HepG2 (cell line): ENCODE results near the gene ZSCAN31. TPM values are rescaled to one million over a fixed set of nuclear protein-coding genes. Genes with fewer than 3 reads are reported as not detected.

ENCODE experiments used
- CBX5 ChIP-seq: sonication (generic); formaldehyde crosslinking; IDR thresholded peaks from 2 replicates; pipeline ENCODE4 v1.4.0; 2020; ENCODE audit warnings: missing genetic modification reagents, borderline replicate concordance
- EHMT2 ChIP-seq: fragments of 200-600 bp; sonication (generic); IDR thresholded peaks from 2 replicates; pipeline ENCODE4 v1.7.0; 2017; ENCODE audit warnings: antibody characterized with exemption, low read depth, low read length, borderline replicate concordance
- ESRRA ChIP-seq: sonication (generic); formaldehyde crosslinking; IDR thresholded peaks from 2 replicates; pipeline ENCODE4 v1.5.1; 2020; ENCODE audit warnings: mild to moderate bottlenecking, low read depth, missing genetic modification reagents
- FLYWCH1 ChIP-seq: sonication (generic); formaldehyde crosslinking; IDR thresholded peaks from 2 replicates; pipeline ENCODE4 v1.8.1; 2023; ENCODE audit warnings: mild to moderate bottlenecking, missing genetic modification reagents
- HOXA7 ChIP-seq: sonication (generic); formaldehyde crosslinking; IDR thresholded peaks from 2 replicates; pipeline ENCODE4 v1.8.1; 2022; ENCODE audit warnings: mild to moderate bottlenecking, missing genetic modification reagents, moderate library complexity
- KLF16 ChIP-seq, 2 experiments: sonication (generic) in 1 of 2; formaldehyde crosslinking in 1 of 2; IDR thresholded peaks; 2 replicates each; pipeline versions ENCODE4 v1.6.1 to v1.8.0; 2016 to 2023; ENCODE audit warnings: missing genetic modification reagents in 2 of 2, missing compliant biosample characterization in 1 of 2
- MAFF ChIP-seq: IDR thresholded peaks from 2 replicates; pipeline ENCODE4 v1.6.1; 2011; ENCODE audit warnings: low read depth, low read length, improper control_type of control experiment
- NCOA1 ChIP-seq: sonication (generic); formaldehyde crosslinking; IDR thresholded peaks from 2 replicates; pipeline ENCODE4 v1.9.0; 2021; ENCODE audit warnings: missing genetic modification reagents
- PBX3 ChIP-seq: sonication (generic); formaldehyde crosslinking; IDR thresholded peaks from 2 replicates; pipeline ENCODE4 v1.8.1; 2023; ENCODE audit warnings: missing genetic modification reagents, inconsistent platforms, borderline replicate concordance
- PRDM15 ChIP-seq: sonication (generic); formaldehyde crosslinking; IDR thresholded peaks from 2 replicates; pipeline ENCODE4 v1.4.0; 2020; ENCODE audit warnings: missing genetic modification reagents
- SALL2 ChIP-seq: sonication (generic); formaldehyde crosslinking; IDR thresholded peaks from 2 replicates; pipeline ENCODE4 v1.8.1; 2023; ENCODE audit warnings: mild to moderate bottlenecking, missing genetic modification reagents, inconsistent platforms
- ZNF235 ChIP-seq: sonication (generic); formaldehyde crosslinking; IDR thresholded peaks from 2 replicates; pipeline ENCODE4 v1.8.1; 2023; ENCODE audit warnings: mild to moderate bottlenecking, missing genetic modification reagents, borderline replicate concordance
- ZNF30 ChIP-seq: sonication (generic); formaldehyde crosslinking; IDR thresholded peaks from 2 replicates; pipeline ENCODE4 v1.5.0; 2020; ENCODE audit warnings: mild to moderate bottlenecking, missing genetic modification reagents
- ZNF576 ChIP-seq: sonication (generic); formaldehyde crosslinking; IDR thresholded peaks from 2 replicates; pipeline ENCODE4 v1.4.0; 2020; ENCODE audit warnings: mild to moderate bottlenecking, missing genetic modification reagents
- ZNF616 ChIP-seq: sonication (generic); formaldehyde crosslinking; IDR thresholded peaks from 2 replicates; pipeline ENCODE4 v1.5.0; 2020; ENCODE audit warnings: low read depth, mild to moderate bottlenecking, missing genetic modification reagents
- ZNF75D ChIP-seq: sonication (generic); formaldehyde crosslinking; IDR thresholded peaks from 2 replicates; pipeline ENCODE4 v1.8.1; 2023; ENCODE audit warnings: missing genetic modification reagents, mild to moderate bottlenecking, borderline replicate concordance
- polyA plus RNA-seq, 8 experiments: library from polyadenylated mRNA; depleted of rRNA in 3 of 8; stranded (reverse) in 7 of 8; unstranded in 1 of 8; fragments of >200 nt; fragmentation: Illumina TruSeq in 4 of 8; extraction: Trizol in 4 of 8; gene quantifications; 2 replicates each; pipeline versions ENCODE4 v1.2.1 to v1.2.3, GENCODE V29; 2011 to 2016; ENCODE audit warnings: low read depth in 4 of 8, missing spikeins in 1 of 8, mixed read lengths in 1 of 8; ENCODE audit not compliant: insufficient read depth in 1 of 8
- total RNA-seq, 5 experiments: library from RNA; depleted of rRNA; stranded (reverse); fragments of >200 nt; fragmentation: Illumina TruSeq; extraction: Trizol; gene quantifications; 2 replicates each; pipeline ENCODE4 v1.2.3, GENCODE V29; 2016; ENCODE audit warnings: low read depth in 1 of 5
- TF ChIP-seq, protein P1 (sequence below): IDR thresholded peaks from 2 replicates; pipeline ENCODE4 v1.6.1; 2016
- TF ChIP-seq, protein P2 (sequence below): sonication (generic); formaldehyde crosslinking; IDR thresholded peaks from 2 replicates; pipeline ENCODE4 v1.5.0; 2020; ENCODE audit warnings: mild to moderate bottlenecking, missing genetic modification reagents
- TF ChIP-seq, protein P3 (sequence below): sonication (generic); formaldehyde crosslinking; IDR thresholded peaks from 2 replicates; pipeline ENCODE4 v1.9.0; 2022; ENCODE audit warnings: missing genetic modification reagents, mild to moderate bottlenecking, borderline replicate concordance

The ZSCAN31 gene
- total and polyA plus RNA-seq, 2 of the 13 experiments (the other 11 are each of a cell fraction or from before 2014, with no cell fraction given) = 5.3 to 6.2 TPM

GRCh38 chr6:28281288-28282064 is 54.5 kb downstream of the ZSCAN31 start, which contains the start of gene PGBD1 (continued):
- no peak for TF ChIP-seq MAFF
- TF ChIP-seq, protein P1, sequence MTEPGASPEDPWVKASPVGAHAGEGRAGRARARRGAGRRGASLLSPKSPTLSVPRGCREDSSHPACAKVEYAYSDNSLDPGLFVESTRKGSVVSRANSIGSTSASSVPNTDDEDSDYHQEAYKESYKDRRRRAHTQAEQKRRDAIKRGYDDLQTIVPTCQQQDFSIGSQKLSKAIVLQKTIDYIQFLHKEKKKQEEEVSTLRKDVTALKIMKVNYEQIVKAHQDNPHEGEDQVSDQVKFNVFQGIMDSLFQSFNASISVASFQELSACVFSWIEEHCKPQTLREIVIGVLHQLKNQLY (CRISPR knock-in tag) = no peak
- TF ChIP-seq PBX3 = no peak
- TF ChIP-seq ZNF75D (CRISPR knock-in tag) = no peak
- TF ChIP-seq HOXA7 (CRISPR knock-in tag) = no peak
- peak; percentile 60; the same call in 1 of the 2 replicates for TF ChIP-seq SALL2
- no peak for TF ChIP-seq EHMT2
- TF ChIP-seq, protein P2, sequence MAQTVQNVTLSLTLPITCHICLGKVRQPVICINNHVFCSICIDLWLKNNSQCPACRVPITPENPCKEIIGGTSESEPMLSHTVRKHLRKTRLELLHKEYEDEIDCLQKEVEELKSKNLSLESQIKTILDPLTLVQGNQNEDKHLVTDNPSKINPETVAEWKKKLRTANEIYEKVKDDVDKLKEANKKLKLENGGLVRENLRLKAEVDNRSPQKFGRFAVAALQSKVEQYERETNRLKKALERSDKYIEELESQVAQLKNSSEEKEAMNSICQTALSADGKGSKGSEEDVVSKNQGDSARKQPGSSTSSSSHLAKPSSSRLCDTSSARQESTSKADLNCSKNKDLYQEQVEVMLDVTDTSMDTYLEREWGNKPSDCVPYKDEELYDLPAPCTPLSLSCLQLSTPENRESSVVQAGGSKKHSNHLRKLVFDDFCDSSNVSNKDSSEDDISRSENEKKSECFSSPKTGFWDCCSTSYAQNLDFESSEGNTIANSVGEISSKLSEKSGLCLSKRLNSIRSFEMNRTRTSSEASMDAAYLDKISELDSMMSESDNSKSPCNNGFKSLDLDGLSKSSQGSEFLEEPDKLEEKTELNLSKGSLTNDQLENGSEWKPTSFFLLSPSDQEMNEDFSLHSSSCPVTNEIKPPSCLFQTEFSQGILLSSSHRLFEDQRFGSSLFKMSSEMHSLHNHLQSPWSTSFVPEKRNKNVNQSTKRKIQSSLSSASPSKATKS (CRISPR knock-in tag) = no peak
- TF ChIP-seq PRDM15 (CRISPR knock-in tag) = no peak
- TF ChIP-seq ZNF30 (CRISPR knock-in tag) = no peak
- TF ChIP-seq ZNF616 (CRISPR knock-in tag) = no peak; the same call in 1 of the 2 replicates
- peak; percentile 69; the same call in 1 of the 2 replicates for TF ChIP-seq FLYWCH1
- TF ChIP-seq, protein P3, sequence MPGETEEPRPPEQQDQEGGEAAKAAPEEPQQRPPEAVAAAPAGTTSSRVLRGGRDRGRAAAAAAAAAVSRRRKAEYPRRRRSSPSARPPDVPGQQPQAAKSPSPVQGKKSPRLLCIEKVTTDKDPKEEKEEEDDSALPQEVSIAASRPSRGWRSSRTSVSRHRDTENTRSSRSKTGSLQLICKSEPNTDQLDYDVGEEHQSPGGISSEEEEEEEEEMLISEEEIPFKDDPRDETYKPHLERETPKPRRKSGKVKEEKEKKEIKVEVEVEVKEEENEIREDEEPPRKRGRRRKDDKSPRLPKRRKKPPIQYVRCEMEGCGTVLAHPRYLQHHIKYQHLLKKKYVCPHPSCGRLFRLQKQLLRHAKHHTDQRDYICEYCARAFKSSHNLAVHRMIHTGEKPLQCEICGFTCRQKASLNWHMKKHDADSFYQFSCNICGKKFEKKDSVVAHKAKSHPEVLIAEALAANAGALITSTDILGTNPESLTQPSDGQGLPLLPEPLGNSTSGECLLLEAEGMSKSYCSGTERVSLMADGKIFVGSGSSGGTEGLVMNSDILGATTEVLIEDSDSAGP (CRISPR knock-in tag) = peak; percentile 86
- no peak for TF ChIP-seq ZNF235 (CRISPR knock-in tag)
- no peak for TF ChIP-seq CBX5 (CRISPR knock-in tag)
- peak in 1 of 2 experiments; percentile 90; a peak in 2 of 4 replicates for TF ChIP-seq KLF16 (CRISPR knock-in tag; IDR thresholded peaks at IDR 0.05)
- no peak for TF ChIP-seq ZNF576 (CRISPR knock-in tag)
- no peak; the same call in 1 of the 2 replicates for TF ChIP-seq ESRRA (CRISPR knock-in tag)
- no peak for TF ChIP-seq NCOA1 (CRISPR knock-in tag)
